HepG2 (cell line): ENCODE measurements around the gene TXNRD1.

Source experiments
- EP300 ChIP-seq, 3 experiments: sonication (generic) in 1 of 3; formaldehyde crosslinking in 1 of 3; IDR thresholded peaks; 2 replicates each; pipeline versions ENCODE4 v1.5.1 to v1.6.1; 2011 to 2020; ENCODE audit warnings: low read depth in 2 of 3, low read length in 2 of 3, borderline replicate concordance in 1 of 3, improper control_type of control experiment in 1 of 3, mild to moderate bottlenecking in 1 of 3, missing genetic modification reagents in 1 of 3, moderate library complexity in 1 of 3
- GZF1 ChIP-seq: sonication (generic); formaldehyde crosslinking; IDR thresholded peaks from 2 replicates; pipeline ENCODE4 v1.5.1; 2020; ENCODE audit warnings: mild to moderate bottlenecking, missing genetic modification reagents
- HDAC2 ChIP-seq: sonication (generic); formaldehyde crosslinking; IDR thresholded peaks from 2 replicates; pipeline ENCODE4 v1.4.0; 2020; ENCODE audit warnings: missing genetic modification reagents
- KLF16 ChIP-seq, 2 experiments: sonication (generic) in 1 of 2; formaldehyde crosslinking in 1 of 2; IDR thresholded peaks; 2 replicates each; pipeline versions ENCODE4 v1.6.1 to v1.8.0; 2016 to 2023; ENCODE audit warnings: missing genetic modification reagents in 2 of 2, missing compliant biosample characterization in 1 of 2
- MTF1 ChIP-seq: sonication (generic); formaldehyde crosslinking; IDR thresholded peaks from 2 replicates; pipeline ENCODE4 v1.5.0; 2020; ENCODE audit warnings: missing genetic modification reagents
- NFYB ChIP-seq: sonication (generic); formaldehyde crosslinking; IDR thresholded peaks from 2 replicates; pipeline ENCODE4 v1.4.0; 2020; ENCODE audit warnings: missing genetic modification reagents
- NR2F6 ChIP-seq, 2 experiments: IDR thresholded peaks; 2 replicates each; pipeline ENCODE4 v1.6.1; 2016; ENCODE audit warnings: antibody characterized with exemption in 1 of 2, mild to moderate bottlenecking in 1 of 2
- POLR2A ChIP-seq, 2 experiments: IDR thresholded peaks; 2 replicates each; pipeline ENCODE4 v1.6.1; 2011; ENCODE audit warnings: low read depth in 2 of 2, low read length in 2 of 2, mild to moderate bottlenecking in 1 of 2, moderate library complexity in 1 of 2; ENCODE audit not compliant: insufficient read depth in 1 of 2
- SMC3 ChIP-seq: IDR thresholded peaks from 2 replicates; pipeline ENCODE4 v1.6.1; 2011; ENCODE audit warnings: low read length, improper control_type of control experiment
- ZNF24 ChIP-seq: fragments of 450-650 bp; IDR thresholded peaks from 2 replicates; pipeline ENCODE4 v1.6.1; 2017; ENCODE audit warnings: antibody characterized with exemption, mild to moderate bottlenecking
- TF ChIP-seq, protein P1 (sequence below): sonication (generic); formaldehyde crosslinking; IDR thresholded peaks from 2 replicates; pipeline ENCODE4 v1.5.1; 2020; ENCODE audit warnings: missing genetic modification reagents, mild to moderate bottlenecking, borderline replicate concordance

DNA sequence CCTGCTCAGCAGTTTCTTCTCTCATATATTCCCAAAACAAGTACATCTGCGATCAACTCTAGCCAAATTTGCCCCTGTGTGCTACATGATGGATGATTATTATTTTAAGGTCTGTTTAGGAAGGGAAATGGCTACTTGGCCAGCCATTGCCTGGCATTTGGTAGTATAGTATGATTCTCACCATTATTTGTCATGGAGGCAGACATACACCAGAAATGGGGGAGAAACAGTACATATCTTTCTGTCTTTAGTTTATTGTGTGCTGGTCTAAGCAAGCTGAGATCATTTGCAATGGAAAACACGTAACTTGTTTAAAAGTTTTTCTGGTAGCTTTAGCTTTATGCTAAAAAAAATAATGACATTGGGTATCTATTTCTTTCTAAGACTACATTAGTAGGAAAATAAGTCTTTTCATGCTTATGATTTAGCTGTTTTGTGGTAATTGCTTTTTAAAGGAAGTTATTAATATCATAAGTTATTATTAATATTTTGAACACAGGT, 133.5 kb downstream of the TXNRD1 start:
- TF ChIP-seq ZNF24 (no peak), KLF16 (CRISPR knock-in tag; IDR thresholded peaks at IDR 0.05) (no peak), GZF1 (CRISPR knock-in tag) (no peak), NFYB (no peak), MTF1 (CRISPR knock-in tag) (no peak), HDAC2 (no peak), SMC3 (no peak), EP300 (IDR thresholded peaks at IDR 0.05; ENCODE audit: low read depth in 2 of 2, low read length in 2 of 2) (no peak), EP300 (CRISPR knock-in tag; IDR thresholded peaks at IDR 0.05; ENCODE audit: borderline replicate concordance) (no peak), POLR2A (IDR thresholded peaks at IDR 0.05; ENCODE audit: insufficient read depth in 1 of 2, low read depth in 2 of 2, low read length in 2 of 2) (no peak), NR2F6 (IDR thresholded peaks at IDR 0.05) (no peak), NR2F6 (CRISPR knock-in tag; IDR thresholded peaks at IDR 0.05) (no peak)
- TF ChIP-seq, protein P1, sequence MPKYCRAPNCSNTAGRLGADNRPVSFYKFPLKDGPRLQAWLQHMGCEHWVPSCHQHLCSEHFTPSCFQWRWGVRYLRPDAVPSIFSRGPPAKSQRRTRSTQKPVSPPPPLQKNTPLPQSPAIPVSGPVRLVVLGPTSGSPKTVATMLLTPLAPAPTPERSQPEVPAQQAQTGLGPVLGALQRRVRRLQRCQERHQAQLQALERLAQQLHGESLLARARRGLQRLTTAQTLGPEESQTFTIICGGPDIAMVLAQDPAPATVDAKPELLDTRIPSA (CRISPR knock-in tag) = no peak
